Gastrocnemius medialis (tissue), 4 donors: ENCODE measurements around the gene COL27A1. TPM values are rescaled to one million over a fixed set of nuclear protein-coding genes. Genes with fewer than 3 reads are reported as not detected.
A peak's percentile ranks its signal among the peaks of the same experiment; 100 is the strongest.

Experiments used
- ATAC-seq, 2 donors: fragments of 150-250 bp; one replicate each; pipeline ENCODE4 v1.9.1; 2016
- DNase-seq, 2 donors: peaks; one replicate each; pipeline ENCODE4 v3.0.0-alpha.2; 2019
- H3K27ac ChIP-seq, 4 donors: fragments of 200-600 bp; sonication (generic); 1 replicate in 1 of 4; 2 replicates in 3 of 4; pipeline ENCODE4 v1.5.1; 2016 to 2018; ENCODE audit warnings: mild to moderate bottlenecking in 2 of 4, moderate library complexity in 1 of 4
- H3K27me3 ChIP-seq, 3 donors: fragments of 200-600 bp; sonication (generic) in 2 of 3; 1 replicate in 1 of 3; 2 replicates in 2 of 3; pipeline versions ENCODE4 v1.5.1 to v1.6.0; 2016 to 2019; ENCODE audit warnings: mild to moderate bottlenecking in 1 of 3, moderate library complexity in 1 of 3
- H3K36me3 ChIP-seq, 2 donors: fragments of 200-600 bp; sonication (generic) in 1 of 2; one replicate each; pipeline ENCODE4 v1.5.1; 2017 to 2018
- H3K4me1 ChIP-seq, 2 donors: fragments of 200-600 bp; sonication (generic) in 1 of 2; one replicate each; pipeline ENCODE4 v1.5.1; 2016 to 2017; ENCODE audit warnings: mild to moderate bottlenecking in 2 of 2
- H3K4me3 ChIP-seq, 4 donors: fragments of 200-600 bp; sonication (generic) in 3 of 4; 1 replicate in 1 of 4; 2 replicates in 3 of 4; pipeline ENCODE4 v1.5.1; 2016 to 2019; ENCODE audit warnings: mild to moderate bottlenecking in 2 of 4
- H3K9me3 ChIP-seq, 3 donors: fragments of 200-600 bp; sonication (generic) in 2 of 3; 1 replicate in 1 of 3; 2 replicates in 2 of 3; pipeline ENCODE4 v1.5.1; 2016 to 2019
- POLR2A ChIP-seq, 2 donors: fragments of 450-650 bp; IDR thresholded peaks; one replicate each; pipeline ENCODE4 v1.6.1; 2017; ENCODE audit warnings: antibody characterized with exemption in 2 of 2, mild to moderate bottlenecking in 2 of 2, moderate library complexity in 2 of 2
- in situ Hi-C, 4 donors: fragments of 200-750 bp; cut with MboI; loops; one replicate each; pipeline versions ENCODE4 v1.15.0 to v1.8.0; 2017; ENCODE audit warnings: low sequenced_read_pairs in 4 of 4
- intact Hi-C: fragments of 100-400 bp; cut with DNase I; formaldehyde crosslinking; loops from one replicate; pipeline ENCODE4 v1.15.1; 2023; ENCODE audit warnings: low total_unique reads
- total RNA-seq, 4 donors: library from RNA; depleted of rRNA; stranded (reverse); fragments of >200 nt; gene quantifications; one replicate each; pipeline versions ENCODE4 v1.1.0 to v1.2.3, GENCODE V29; 2016
- TF ChIP-seq, protein P1 (sequence below), 5 experiments: fragments of 450-650 bp in 3 of 5; fragments of 200-600 bp in 2 of 5; sonication (generic) in 2 of 5; IDR thresholded peaks in 4 of 5; conservative IDR thresholded peaks in 1 of 5; 1 replicate in 4 of 5; 2 replicates in 1 of 5; pipeline ENCODE4 v1.5.1; 2016 to 2019; ENCODE audit warnings: antibody characterized with exemption in 5 of 5, mild to moderate bottlenecking in 3 of 5, moderate library complexity in 3 of 5

The COL27A1 gene
- total RNA-seq, 4 donors from 2014 or later, result 0.42 to 1.4 (median 0.95) TPM

DNA sequence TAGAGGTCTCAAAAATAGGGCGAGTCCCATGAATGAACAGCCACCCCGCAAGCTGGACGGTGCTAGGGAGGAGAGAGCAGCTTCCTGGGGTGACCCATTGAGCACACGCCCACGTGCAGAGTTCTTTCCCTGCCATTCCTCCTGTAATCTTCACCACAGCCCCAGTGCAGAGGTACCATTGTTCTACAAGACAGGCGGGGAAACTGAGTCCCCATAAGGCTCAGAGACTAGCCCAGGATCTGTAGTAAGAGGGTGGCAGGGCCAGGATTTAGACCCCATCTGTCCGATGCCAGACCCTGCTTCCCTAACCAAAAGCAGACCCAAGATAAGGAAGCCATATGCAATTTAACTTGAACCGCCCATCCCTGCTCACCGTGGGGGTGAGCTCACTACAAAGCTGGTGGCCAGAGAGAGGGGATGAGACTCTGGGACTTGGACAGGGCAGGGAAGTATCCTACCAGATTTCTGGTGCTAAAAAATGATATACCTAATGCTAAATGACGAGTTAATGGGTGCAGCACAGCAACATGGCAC lies 130.9 kb downstream of the COL27A1 start:
- H3K27ac ChIP-seq, result no peak overlapping the region
- TF ChIP-seq POLR2A (IDR thresholded peaks at IDR 0.05), result no peak
- TF ChIP-seq, protein P1, sequence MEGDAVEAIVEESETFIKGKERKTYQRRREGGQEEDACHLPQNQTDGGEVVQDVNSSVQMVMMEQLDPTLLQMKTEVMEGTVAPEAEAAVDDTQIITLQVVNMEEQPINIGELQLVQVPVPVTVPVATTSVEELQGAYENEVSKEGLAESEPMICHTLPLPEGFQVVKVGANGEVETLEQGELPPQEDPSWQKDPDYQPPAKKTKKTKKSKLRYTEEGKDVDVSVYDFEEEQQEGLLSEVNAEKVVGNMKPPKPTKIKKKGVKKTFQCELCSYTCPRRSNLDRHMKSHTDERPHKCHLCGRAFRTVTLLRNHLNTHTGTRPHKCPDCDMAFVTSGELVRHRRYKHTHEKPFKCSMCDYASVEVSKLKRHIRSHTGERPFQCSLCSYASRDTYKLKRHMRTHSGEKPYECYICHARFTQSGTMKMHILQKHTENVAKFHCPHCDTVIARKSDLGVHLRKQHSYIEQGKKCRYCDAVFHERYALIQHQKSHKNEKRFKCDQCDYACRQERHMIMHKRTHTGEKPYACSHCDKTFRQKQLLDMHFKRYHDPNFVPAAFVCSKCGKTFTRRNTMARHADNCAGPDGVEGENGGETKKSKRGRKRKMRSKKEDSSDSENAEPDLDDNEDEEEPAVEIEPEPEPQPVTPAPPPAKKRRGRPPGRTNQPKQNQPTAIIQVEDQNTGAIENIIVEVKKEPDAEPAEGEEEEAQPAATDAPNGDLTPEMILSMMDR (IDR thresholded peaks at IDR 0.05 in 4 of 5, conservative IDR thresholded peaks at IDR 0.05 in 1 of 5), result no peak
- peak in 1 of 2 donors; percentile 1 for DNase-seq

DNA sequence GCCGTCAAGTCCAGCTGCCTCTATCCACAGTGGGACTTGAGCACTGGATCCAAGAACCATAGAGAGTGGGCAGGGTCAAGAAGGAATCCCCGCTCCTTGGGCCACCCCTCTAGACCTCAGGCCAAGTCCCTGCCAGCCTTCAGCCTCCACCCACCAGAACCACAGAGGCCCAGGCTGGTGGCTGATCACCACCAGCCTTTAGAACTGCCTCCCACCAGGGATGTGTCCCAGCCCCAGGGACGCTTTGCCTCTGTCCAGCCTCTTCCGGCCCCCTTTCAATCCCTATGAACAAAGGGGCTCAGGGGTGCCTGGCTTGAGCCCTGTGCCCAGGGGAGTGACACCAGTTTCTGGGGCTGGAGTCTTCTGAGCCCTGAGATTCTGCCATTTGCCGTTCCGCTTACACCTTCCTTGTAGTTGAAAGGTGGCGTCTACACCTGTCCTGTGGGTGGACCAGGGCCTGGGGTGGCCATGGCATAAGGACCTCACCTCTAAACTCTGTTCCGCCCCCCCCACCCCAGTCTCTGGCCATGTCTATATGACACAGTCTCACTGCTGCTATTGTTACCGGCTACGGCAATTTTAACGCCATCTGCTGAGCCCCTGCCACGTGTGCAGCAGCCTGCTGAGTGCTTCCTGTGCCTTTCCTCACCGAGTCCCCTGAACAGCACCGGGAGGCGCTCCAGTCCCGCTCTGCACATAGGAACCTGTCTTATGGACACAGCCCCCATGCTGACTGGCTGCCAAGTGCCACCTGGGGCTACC lies 131.8 kb downstream of the COL27A1 start:
- H3K36me3 ChIP-seq, result no peaks in the 10 kb centered on the region
- H3K27ac ChIP-seq, result no peak overlapping the region
- no peak for ATAC-seq
- intact Hi-C loops, result no loop called here
- no peaks in the 10 kb centered on the region for H3K4me1 ChIP-seq
- peak in 1 of 2 donors; percentile 7 for DNase-seq
- TF ChIP-seq, protein P1 (IDR thresholded peaks at IDR 0.05 in 4 of 5, conservative IDR thresholded peaks at IDR 0.05 in 1 of 5), result no peak
- no peak for TF ChIP-seq POLR2A (IDR thresholded peaks at IDR 0.05)
- H3K9me3 ChIP-seq, result no peaks in the 10 kb centered on the region
- no peak overlapping the region for H3K4me3 ChIP-seq
- no peaks in the 10 kb centered on the region for H3K27me3 ChIP-seq
- in situ Hi-C loops, result loop anchor here in 3 of 4 donors (5.0 to 25.0 kb wide), 5 partner anchors 122 to 475 kb away; partner anchors contain the start of gene COL27A1 (in 1 of the 3)

More for the DNA sequence above, 130.9 kb downstream of the COL27A1 start:
- Histone ChIP-seq H3K4me1 (no peaks in the 10 kb centered on the region), H3K27me3 (no peaks in the 10 kb centered on the region), H3K4me3 (no peak overlapping the region), H3K9me3 (no peaks in the 10 kb centered on the region), H3K36me3 (no peaks in the 10 kb centered on the region)
- no peak for ATAC-seq
- intact Hi-C loops, result no loop called here
- in situ Hi-C loops, result loop anchor here in 3 of 4 donors (5.0 to 25.0 kb wide), 5 partner anchors 121 to 474 kb away; partner anchors contain the start of gene COL27A1 (in 1 of the 3)

DNA sequence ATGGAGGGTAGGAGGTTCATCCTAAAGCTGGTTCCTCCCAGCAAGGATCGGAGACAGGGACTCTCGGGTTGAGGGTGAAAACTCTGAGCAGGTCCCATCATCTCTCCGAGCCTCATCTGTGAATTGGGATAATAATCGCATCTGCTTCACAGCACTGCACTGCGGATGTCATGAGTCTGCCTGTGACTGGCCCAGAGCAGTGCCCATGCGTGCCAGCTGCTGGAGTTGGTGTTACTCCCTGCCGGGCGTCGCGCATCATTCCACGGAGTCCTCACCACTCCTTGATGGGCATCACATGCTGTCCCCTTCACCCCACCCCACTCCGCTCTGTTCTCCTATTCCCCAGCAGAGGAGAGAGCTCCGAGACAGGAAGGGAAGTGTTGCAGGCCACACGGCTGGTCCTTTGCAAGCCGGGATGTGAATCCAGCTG lies 132.4 kb downstream of the COL27A1 start:
- in situ Hi-C loops (loop anchor here in 3 of 4 donors (5.0 to 25.0 kb wide), 5 partner anchors 123 to 475 kb away; partner anchors contain the start of gene COL27A1 (in 1 of the 3)), intact Hi-C loops (no loop called here)
- DNase-seq (peak in 1 of 2 donors; percentile 4), ATAC-seq (no peak)
- TF ChIP-seq, protein P1 (IDR thresholded peaks at IDR 0.05 in 4 of 5, conservative IDR thresholded peaks at IDR 0.05 in 1 of 5), result no peak
- no peak for TF ChIP-seq POLR2A (IDR thresholded peaks at IDR 0.05)
- no peaks in the 10 kb centered on the region for H3K27me3 ChIP-seq
- no peaks in the 10 kb centered on the region for H3K9me3 ChIP-seq
- H3K36me3 ChIP-seq, result no peaks in the 10 kb centered on the region
- no peak overlapping the region for H3K4me3 ChIP-seq
- no peak overlapping the region for H3K27ac ChIP-seq
- H3K4me1 ChIP-seq, result no peaks in the 10 kb centered on the region

DNA sequence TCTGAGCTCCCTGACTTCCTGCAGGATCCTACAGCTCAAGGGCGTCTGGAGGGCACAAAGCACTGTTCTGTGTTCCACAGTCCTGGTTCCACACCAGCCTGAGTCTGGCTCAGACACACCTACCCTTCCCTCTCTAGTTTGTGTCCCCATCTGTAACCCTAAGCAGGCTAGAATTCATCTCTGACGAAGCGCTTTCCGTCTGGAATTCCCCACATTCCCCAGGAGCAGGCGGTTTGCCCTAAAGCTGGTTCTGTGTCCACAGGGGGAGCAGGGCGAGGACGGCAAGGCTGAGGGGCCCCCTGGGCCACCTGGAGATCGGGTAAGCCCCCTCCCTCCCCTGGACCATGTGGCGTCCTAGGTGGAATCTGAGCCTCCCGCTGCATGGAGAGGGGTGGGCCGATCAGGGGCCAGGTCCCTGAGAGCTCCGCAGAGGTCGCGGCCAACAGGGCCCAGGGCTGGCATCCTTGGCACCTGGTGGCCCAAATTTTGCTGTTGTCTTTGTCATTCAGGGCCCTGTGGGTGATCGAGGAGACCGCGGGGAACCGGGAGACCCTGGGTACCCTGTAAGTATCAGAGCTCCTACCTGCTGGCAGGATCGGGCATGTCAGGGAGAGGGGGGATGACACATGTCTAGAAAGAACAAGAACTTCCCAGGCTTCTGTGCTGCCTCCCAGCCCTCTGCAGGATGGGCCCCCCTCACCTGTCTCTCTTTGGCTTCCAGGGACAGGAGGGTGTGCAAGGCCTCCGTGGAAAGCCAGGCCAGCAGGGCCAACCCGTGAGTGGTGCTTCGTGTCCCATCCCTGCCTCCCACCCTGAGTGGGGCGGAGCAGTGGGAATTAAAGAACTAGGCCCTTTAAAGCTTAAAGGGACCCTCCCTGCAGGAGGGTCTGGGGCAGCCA lies 133.1 kb downstream of the COL27A1 start:
- H3K36me3 ChIP-seq, result no peaks in the 10 kb centered on the region
- H3K4me1 ChIP-seq, result no peaks in the 10 kb centered on the region
- H3K27me3 ChIP-seq, result no peaks in the 10 kb centered on the region
- in situ Hi-C loops, result loop anchor here in 3 of 4 donors (5.0 to 25.0 kb wide), 5 partner anchors 124 to 476 kb away; partner anchors contain the start of gene COL27A1 (in 1 of the 3)
- intact Hi-C loops, result no loop called here
- no peak overlapping the region for H3K4me3 ChIP-seq
- DNase-seq (peak in 1 of 2 donors; percentile 8), ATAC-seq (no peak)
- no peaks in the 10 kb centered on the region for H3K9me3 ChIP-seq
- TF ChIP-seq, protein P1 (IDR thresholded peaks at IDR 0.05 in 4 of 5, conservative IDR thresholded peaks at IDR 0.05 in 1 of 5), result no peak
- TF ChIP-seq POLR2A (IDR thresholded peaks at IDR 0.05), result no peak
- H3K27ac ChIP-seq, result no peak overlapping the region
